ENCODE data around the gene PLLP.

DNA sequence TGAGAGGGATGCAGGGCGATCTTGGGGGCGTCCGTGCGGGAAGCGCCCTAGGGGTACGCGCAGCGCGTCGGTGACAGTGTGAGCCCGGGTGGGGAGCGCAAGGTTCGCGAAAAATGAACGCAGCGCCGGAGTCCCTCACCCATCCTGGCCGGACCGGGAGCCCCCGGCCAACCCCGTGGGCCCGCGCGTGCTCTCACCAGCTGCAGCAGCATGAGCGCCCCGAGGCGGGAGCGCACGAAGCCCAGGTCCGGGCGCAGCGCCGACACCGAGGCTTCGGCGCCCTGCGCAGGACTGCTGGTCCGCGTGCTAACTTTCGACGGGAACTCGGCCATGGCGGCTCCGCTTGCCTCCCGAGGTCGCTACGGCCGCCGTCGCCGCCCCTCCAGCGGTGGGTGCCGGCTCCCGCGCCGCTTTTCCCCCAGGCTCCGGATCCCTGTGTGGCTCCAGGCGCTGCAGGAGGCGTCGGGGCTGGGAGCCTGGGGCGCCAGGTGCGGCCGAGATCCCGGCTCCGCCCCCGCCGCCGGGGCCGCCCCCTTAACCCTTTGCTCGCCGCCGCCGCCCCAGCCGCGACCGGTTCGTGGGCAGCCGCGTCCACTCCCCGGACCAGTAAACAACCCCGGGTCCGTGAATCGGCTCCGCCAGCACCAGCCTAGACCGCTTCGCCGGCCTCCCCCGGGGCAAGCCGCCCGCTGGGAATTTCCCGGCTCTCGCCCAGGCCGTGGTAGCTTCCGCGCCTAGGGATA is at the start of gene PLLP:
- TF ChIP-seq CTCF (IDR thresholded peaks at IDR 0.05) (no peak), POLR2A (IDR thresholded peaks at IDR 0.05) (no peak)

Measured in lower leg skin (tissue), 3 donors.